D341Med (cell line): ENCODE measurements around the gene MCC.

Experiments
- DNase-seq: peaks from one replicate; pipeline ENCODE4 v3.0.0; 2012; ENCODE audit warnings: low spot score

Gene MCC

GRCh38 chr5:113054899-113055298 lies 433.4 kb downstream of the MCC start:
- no peak for DNase-seq

GRCh38 chr5:113053511-113053995 lies 434.7 kb downstream of the MCC start:
- DNase-seq: no peak

GRCh38 chr5:113052041-113052795 lies 436.0 kb downstream of the MCC start:
- DNase-seq: no peak

GRCh38 chr5:113050721-113051382 lies 437.4 kb downstream of the MCC start:
- DNase-seq: no peak

- DNase-seq: no peak
Measured at GRCh38 chr5:113048931-113049330, 439.3 kb downstream of the MCC start.

- DNase-seq: no peak
Measured at GRCh38 chr5:113047733-113048652, 440.3 kb downstream of the MCC start.

GRCh38 chr5:113047234-113047633 lies 441.0 kb downstream of the MCC start:
- no peak for DNase-seq

GRCh38 chr5:113044776-113045465 lies 443.3 kb downstream of the MCC start:
- no peak for DNase-seq

- peak; percentile 78 for DNase-seq
Measured at GRCh38 chr5:113043491-113043931, 444.7 kb downstream of the MCC start.

GRCh38 chr5:113042491-113043243 lies 445.6 kb downstream of the MCC start:
- no peak for DNase-seq

- DNase-seq: no peak
Measured at GRCh38 chr5:113040672-113041260, 447.5 kb downstream of the MCC start.

- DNase-seq: no peak
Measured at GRCh38 chr5:113039934-113040285, 448.3 kb downstream of the MCC start.

- DNase-seq: no peak
Measured at GRCh38 chr5:113039229-113039933, 448.9 kb downstream of the MCC start.

GRCh38 chr5:113038714-113039113 lies 449.5 kb downstream of the MCC start:
- no peak for DNase-seq

- DNase-seq: no peak
Measured at GRCh38 chr5:113038136-113038535, 450.1 kb downstream of the MCC start.

- no peak for DNase-seq
Measured at GRCh38 chr5:113036826-113037225, 451.4 kb downstream of the MCC start.

GRCh38 chr5:113036321-113036720 lies 451.9 kb downstream of the MCC start:
- no peak for DNase-seq

- no peak for DNase-seq
Measured at GRCh38 chr5:113035096-113035495, 453.2 kb downstream of the MCC start.

- no peak for DNase-seq
Measured at GRCh38 chr5:113034182-113034773, 454.0 kb downstream of the MCC start.

- DNase-seq: no peak
Measured at GRCh38 chr5:113031557-113031956, 456.7 kb downstream of the MCC start.
